ENCODE results near the gene KMT2C.

DNA sequence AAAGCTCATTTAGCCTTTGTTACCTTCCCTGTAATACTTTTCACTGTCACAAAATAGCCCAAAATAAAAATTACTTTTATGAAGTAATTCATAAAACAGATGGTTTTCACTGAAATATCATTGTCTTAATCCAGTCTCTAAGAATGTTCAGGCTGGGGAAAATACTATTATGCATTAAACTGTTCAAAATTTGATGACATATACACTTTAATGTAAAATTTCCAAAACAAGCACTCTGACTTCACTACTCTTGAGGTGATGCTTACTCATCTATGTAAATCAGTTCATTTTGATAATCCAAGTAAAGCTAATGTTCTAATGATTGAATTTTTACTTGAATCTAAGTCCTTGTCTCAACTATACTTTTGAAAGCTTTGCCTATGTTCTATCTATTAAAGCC lies 127.9 kb downstream of the KMT2C start:
- TF ChIP-seq, protein P1, sequence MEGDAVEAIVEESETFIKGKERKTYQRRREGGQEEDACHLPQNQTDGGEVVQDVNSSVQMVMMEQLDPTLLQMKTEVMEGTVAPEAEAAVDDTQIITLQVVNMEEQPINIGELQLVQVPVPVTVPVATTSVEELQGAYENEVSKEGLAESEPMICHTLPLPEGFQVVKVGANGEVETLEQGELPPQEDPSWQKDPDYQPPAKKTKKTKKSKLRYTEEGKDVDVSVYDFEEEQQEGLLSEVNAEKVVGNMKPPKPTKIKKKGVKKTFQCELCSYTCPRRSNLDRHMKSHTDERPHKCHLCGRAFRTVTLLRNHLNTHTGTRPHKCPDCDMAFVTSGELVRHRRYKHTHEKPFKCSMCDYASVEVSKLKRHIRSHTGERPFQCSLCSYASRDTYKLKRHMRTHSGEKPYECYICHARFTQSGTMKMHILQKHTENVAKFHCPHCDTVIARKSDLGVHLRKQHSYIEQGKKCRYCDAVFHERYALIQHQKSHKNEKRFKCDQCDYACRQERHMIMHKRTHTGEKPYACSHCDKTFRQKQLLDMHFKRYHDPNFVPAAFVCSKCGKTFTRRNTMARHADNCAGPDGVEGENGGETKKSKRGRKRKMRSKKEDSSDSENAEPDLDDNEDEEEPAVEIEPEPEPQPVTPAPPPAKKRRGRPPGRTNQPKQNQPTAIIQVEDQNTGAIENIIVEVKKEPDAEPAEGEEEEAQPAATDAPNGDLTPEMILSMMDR (conservative IDR thresholded peaks at IDR 0.05; ENCODE audit: low read length), result no peak
- no peak for TF ChIP-seq EZH2phosphoT487 (IDR thresholded peaks at IDR 0.05; ENCODE audit: borderline replicate concordance, low read depth, low read length)

Data from OCI-LY7 (cell line).